ENCODE data around the gene MAPK10.

- TF ChIP-seq CTCF (optimal IDR thresholded peaks at IDR 0.05 in 1 of 3, IDR thresholded peaks at IDR 0.05 in 1 of 3, conservative IDR thresholded peaks at IDR 0.05 in 1 of 3; ENCODE audit: extremely low read depth in 1 of 3, insufficient read depth in 2 of 3, low read length in 3 of 3): no peak
- TF ChIP-seq EZH2 (IDR thresholded peaks at IDR 0.05; ENCODE audit: low read length): no peak
Observed at GRCh38 chr4:86001591-86001990, 358.3 kb downstream of the MAPK10 start.

Data from keratinocyte (primary cell).